ENCODE data around the gene PBX1. TPM values are rescaled to one million over a fixed set of nuclear protein-coding genes. Genes with fewer than 3 reads are reported as not detected.

The PBX1 gene
- total RNA-seq, 1 experiment from 2014 or later, result 84.8 TPM

- DNase-seq (ENCODE audit: extremely low read depth, low read depth), result no peak
Observed at GRCh38 chr1:164712131-164713036, 153.4 kb downstream of the PBX1 start.

- DNase-seq (ENCODE audit: extremely low read depth, low read depth), result no peak
Observed at GRCh38 chr1:164713456-164714207, 154.6 kb downstream of the PBX1 start.

GRCh38 chr1:164716992-164717703 is 158.2 kb downstream of the PBX1 start:
- DNase-seq (ENCODE audit: extremely low read depth, low read depth), result no peak

GRCh38 chr1:164718821-164719220 is 159.8 kb downstream of the PBX1 start:
- no peak for DNase-seq (ENCODE audit: extremely low read depth, low read depth)

- no peak for DNase-seq (ENCODE audit: extremely low read depth, low read depth)
Observed at GRCh38 chr1:164719676-164720439, 160.9 kb downstream of the PBX1 start.

- no peak for DNase-seq (ENCODE audit: extremely low read depth, low read depth)
Observed at GRCh38 chr1:164720440-164721227, 161.7 kb downstream of the PBX1 start.

- DNase-seq (ENCODE audit: extremely low read depth, low read depth), result no peak
Observed at GRCh38 chr1:164721228-164721496, 162.2 kb downstream of the PBX1 start.

GRCh38 chr1:164723296-164723798 is 164.4 kb downstream of the PBX1 start:
- no peak for DNase-seq (ENCODE audit: extremely low read depth, low read depth)

- no peak for DNase-seq (ENCODE audit: extremely low read depth, low read depth)
Observed at GRCh38 chr1:164725401-164725800, 166.4 kb downstream of the PBX1 start.

- DNase-seq (ENCODE audit: extremely low read depth, low read depth), result no peak
Observed at GRCh38 chr1:164726235-164726634, 167.3 kb downstream of the PBX1 start.

- DNase-seq (ENCODE audit: extremely low read depth, low read depth), result no peak
Observed at GRCh38 chr1:164728719-164729118, 169.7 kb downstream of the PBX1 start.

- no peak for DNase-seq (ENCODE audit: extremely low read depth, low read depth)
Observed at GRCh38 chr1:164731161-164731876, 172.3 kb downstream of the PBX1 start.

GRCh38 chr1:164733070-164733469 is 174.1 kb downstream of the PBX1 start:
- DNase-seq (ENCODE audit: extremely low read depth, low read depth), result no peak

- DNase-seq (ENCODE audit: extremely low read depth, low read depth), result no peak
Observed at GRCh38 chr1:164733734-164734133, 174.8 kb downstream of the PBX1 start.

GRCh38 chr1:164735315-164736052 is 176.5 kb downstream of the PBX1 start:
- no peak for DNase-seq (ENCODE audit: extremely low read depth, low read depth)

GRCh38 chr1:164736137-164736536 is 177.2 kb downstream of the PBX1 start:
- no peak for DNase-seq (ENCODE audit: extremely low read depth, low read depth)

GRCh38 chr1:164739189-164739588 is 180.2 kb downstream of the PBX1 start:
- no peak for DNase-seq (ENCODE audit: extremely low read depth, low read depth)

GRCh38 chr1:164740000-164740526 is 181.1 kb downstream of the PBX1 start:
- DNase-seq (ENCODE audit: extremely low read depth, low read depth), result no peak

All from NCI-H460 (cell line).